K562 (cell line): ENCODE measurements around the gene SLC12A6. TPM values are rescaled to one million over a fixed set of nuclear protein-coding genes. Genes with fewer than 3 reads are reported as not detected.
A peak's percentile ranks its signal among the peaks of the same experiment; 100 is the strongest.

ENCODE experiments used
- EHMT2 ChIP-seq: fragments of 450-650 bp; IDR thresholded peaks from 2 replicates; pipeline ENCODE4 v1.6.1; 2018; ENCODE audit warnings: antibody characterized with exemption
- ETS1 ChIP-seq: conservative IDR thresholded peaks from 2 replicates; pipeline ENCODE4 v1.6.1; 2011; ENCODE audit warnings: low read depth, mild to moderate bottlenecking, low read length; ENCODE audit not compliant: control insufficient read depth
- FOS ChIP-seq: IDR thresholded peaks from 3 replicates; pipeline ENCODE4 v1.6.1; 2011; ENCODE audit not compliant: insufficient read length; ENCODE audit errors: extremely low read depth
- HDAC2 ChIP-seq: fragments of 450-650 bp; IDR thresholded peaks from 2 replicates; pipeline ENCODE4 v1.6.1; 2016; ENCODE audit warnings: mild to moderate bottlenecking
- IRF1 ChIP-seq: sonication (generic); formaldehyde crosslinking; IDR thresholded peaks from 2 replicates; pipeline ENCODE4 v1.8.0; 2022; ENCODE audit warnings: missing genetic modification reagents, mild to moderate bottlenecking, borderline replicate concordance
- MLX ChIP-seq, 2 experiments: fragments of 450-650 bp in 1 of 2; sonication (generic) in 1 of 2; formaldehyde crosslinking; conservative IDR thresholded peaks; 2 replicates each; pipeline versions ENCODE4 v1.4.0 to v1.8.1; 2020 to 2022; ENCODE audit warnings: mild to moderate bottlenecking in 1 of 2, missing genetic modification reagents in 1 of 2
- NR0B1 ChIP-seq: fragments of 450-650 bp; IDR thresholded peaks from one replicate; pipeline ENCODE4 v1.6.1; 2018; ENCODE audit warnings: mild to moderate bottlenecking, moderate library complexity; ENCODE audit not compliant: partially characterized antibody
- NRF1 ChIP-seq, 2 experiments: fragments of 450-650 bp; IDR thresholded peaks in 1 of 2; conservative IDR thresholded peaks in 1 of 2; 2 replicates each; pipeline ENCODE4 v1.6.1; 2014; ENCODE audit warnings: mild to moderate bottlenecking in 2 of 2
- NUFIP1 ChIP-seq: fragments of 450-650 bp; IDR thresholded peaks from 2 replicates; pipeline ENCODE4 v1.6.1; 2018; ENCODE audit not compliant: partially characterized antibody
- RBM14 ChIP-seq: fragments of 200-400 bp; formaldehyde crosslinking; IDR thresholded peaks from 2 replicates; pipeline ENCODE4 v1.6.1; 2018; ENCODE audit warnings: low read depth, mild to moderate bottlenecking, low read length, moderate library complexity, borderline replicate concordance; ENCODE audit not compliant: insufficient read depth
- TFAP4 ChIP-seq: sonication (generic); formaldehyde crosslinking; IDR thresholded peaks from 2 replicates; pipeline ENCODE4 v1.8.0; 2022; ENCODE audit warnings: missing genetic modification reagents, mild to moderate bottlenecking, moderate library complexity, borderline replicate concordance
- THRA ChIP-seq: fragments of 450-650 bp; IDR thresholded peaks from 2 replicates; pipeline ENCODE4 v1.6.1; 2017; ENCODE audit warnings: mild to moderate bottlenecking, moderate library complexity
- TRIM24 ChIP-seq, 2 experiments: fragments of 450-650 bp; IDR thresholded peaks; 2 replicates each; pipeline ENCODE4 v1.6.1; 2016
- ZNF408 ChIP-seq: fragments of 250-450 bp; sonication (Bioruptor Pico); IDR thresholded peaks from 2 replicates; pipeline ENCODE4 v1.4.0; 2020; ENCODE audit warnings: low read depth, mild to moderate bottlenecking, moderate library complexity
- ZNF449 ChIP-seq: fragments of 250-450 bp; sonication (Bioruptor Pico); IDR thresholded peaks from 2 replicates; pipeline ENCODE4 v1.8.0; 2022; ENCODE audit warnings: moderate library complexity, mild to moderate bottlenecking, inconsistent platforms
- ZNF740 ChIP-seq, 3 experiments: fragments of 200-800 bp in 1 of 3; sonication (Bioruptor generic) in 1 of 3; sonication (generic) in 1 of 3; formaldehyde crosslinking in 1 of 3; IDR thresholded peaks; 2 replicates each; pipeline versions ENCODE4 v1.6.1 to v1.8.0; 2016 to 2022; ENCODE audit warnings: mild to moderate bottlenecking in 2 of 3, missing compliant biosample characterization in 2 of 3, missing genetic modification characterization in 2 of 3, missing genetic modification reagents in 1 of 3
- polyA plus RNA-seq, 8 experiments: library from polyadenylated mRNA; depleted of rRNA in 4 of 8; stranded (reverse) in 5 of 8; unstranded in 3 of 8; fragments of >200 nt; fragmentation: Nextera tagmentation in 2 of 8; fragmentation: Illumina TruSeq in 1 of 8; extraction: Ambion mirVana in 2 of 8; extraction: Trizol in 1 of 8; gene quantifications; 2 replicates each; pipeline versions ENCODE4 v1.2.1 to v1.2.3, GENCODE V29; 2011 to 2014; ENCODE audit warnings: inconsistent platforms in 1 of 8, missing spikeins in 1 of 8
- total RNA-seq, 7 experiments: library from RNA; depleted of rRNA in 6 of 7; stranded (reverse); fragments of >200 nt in 6 of 7; fragmentation: Illumina TruSeq in 2 of 7; extraction: Trizol in 2 of 7; gene quantifications; 2 replicates each; pipeline versions ENCODE4 v1.2.1 to v1.2.3, GENCODE V29; 2011 to 2021; ENCODE audit warnings: low replicate concordance in 1 of 7

Gene SLC12A6
- total and polyA plus RNA-seq, 9 of the 15 experiments (the other 6 are each of a cell fraction or from before 2014, with no cell fraction given) = 1.4 to 16.4 (median 6.7) TPM

GRCh38 chr15:34337557-34338306 is at the start of gene SLC12A6 (continued):
- TF ChIP-seq NR0B1 (no peak), TFAP4 (CRISPR knock-in tag) (peak; percentile 98), HDAC2 (no peak), MLX (CRISPR knock-in tag; conservative IDR thresholded peaks at IDR 0.05) (no peak; a peak in 1 of 4 replicates), ETS1 (peak; percentile 76), FOS (no peak), NRF1 (conservative IDR thresholded peaks at IDR 0.05 in 1 of 2, IDR thresholded peaks at IDR 0.05 in 1 of 2) (peak; percentile 96), TRIM24 (IDR thresholded peaks at IDR 0.05) (no peak), THRA (no peak), IRF1 (no peak), NUFIP1 (no peak), ZNF740 (CRISPR knock-in tag; IDR thresholded peaks at IDR 0.05) (peak; percentile 72), ZNF740 (tag; IDR thresholded peaks at IDR 0.05) (no peak; a peak in 1 of 4 replicates), ZNF449 (CRISPR knock-in tag) (no peak), EHMT2 (no peak), ZNF408 (CRISPR knock-in tag) (no peak), RBM14 (no peak)
